ENCODE measurements around the gene EXOC6. TPM values are rescaled to one million over a fixed set of nuclear protein-coding genes. Genes with fewer than 3 reads are reported as not detected.

EXOC6 gene, protein sequence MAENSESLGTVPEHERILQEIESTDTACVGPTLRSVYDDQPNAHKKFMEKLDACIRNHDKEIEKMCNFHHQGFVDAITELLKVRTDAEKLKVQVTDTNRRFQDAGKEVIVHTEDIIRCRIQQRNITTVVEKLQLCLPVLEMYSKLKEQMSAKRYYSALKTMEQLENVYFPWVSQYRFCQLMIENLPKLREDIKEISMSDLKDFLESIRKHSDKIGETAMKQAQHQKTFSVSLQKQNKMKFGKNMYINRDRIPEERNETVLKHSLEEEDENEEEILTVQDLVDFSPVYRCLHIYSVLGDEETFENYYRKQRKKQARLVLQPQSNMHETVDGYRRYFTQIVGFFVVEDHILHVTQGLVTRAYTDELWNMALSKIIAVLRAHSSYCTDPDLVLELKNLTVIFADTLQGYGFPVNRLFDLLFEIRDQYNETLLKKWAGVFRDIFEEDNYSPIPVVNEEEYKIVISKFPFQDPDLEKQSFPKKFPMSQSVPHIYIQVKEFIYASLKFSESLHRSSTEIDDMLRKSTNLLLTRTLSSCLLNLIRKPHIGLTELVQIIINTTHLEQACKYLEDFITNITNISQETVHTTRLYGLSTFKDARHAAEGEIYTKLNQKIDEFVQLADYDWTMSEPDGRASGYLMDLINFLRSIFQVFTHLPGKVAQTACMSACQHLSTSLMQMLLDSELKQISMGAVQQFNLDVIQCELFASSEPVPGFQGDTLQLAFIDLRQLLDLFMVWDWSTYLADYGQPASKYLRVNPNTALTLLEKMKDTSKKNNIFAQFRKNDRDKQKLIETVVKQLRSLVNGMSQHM
- 20.3 TPM for polyA plus RNA-seq
- long read RNA-seq, donor 1, partial matches to known transcripts = 0 of 3 reads
- long read RNA-seq, donor 1, other reads (novel, unspliced or antisense) = 0 of 3 reads
- long read RNA-seq, donor 2, partial matches to known transcripts = 0 of 4 reads
- long read RNA-seq, donor 2, other reads (novel, unspliced or antisense) = 0 of 4 reads
- long read RNA-seq, donor 3 = 0 reads
- long read RNA-seq, donor 4 = 0 reads
- long read RNA-seq, donor 5, partial matches to known transcripts = 0 of 1 reads
- long read RNA-seq, donor 5, other reads (novel, unspliced or antisense) = 0 of 1 reads
- long read RNA-seq, donor 6, partial matches to known transcripts = 0 of 1 reads
- long read RNA-seq, donor 6, other reads (novel, unspliced or antisense) = 0 of 1 reads
- long read RNA-seq, donor 7, partial matches to known transcripts = 0 of 1 reads
- long read RNA-seq, donor 7, other reads (novel, unspliced or antisense) = 0 of 1 reads
- long read RNA-seq, donor 8, partial matches to known transcripts = 0 of 2 reads
- long read RNA-seq, donor 8, other reads (novel, unspliced or antisense) = 0 of 2 reads
- long read RNA-seq, donor 9, partial matches to known transcripts = 0 of 1 reads
- long read RNA-seq, donor 9, other reads (novel, unspliced or antisense) = 0 of 1 reads
- long read RNA-seq, donor 10, partial matches to known transcripts = 0 of 2 reads
- long read RNA-seq, donor 10, other reads (novel, unspliced or antisense) = 0 of 2 reads
- long read RNA-seq, donor 11, partial matches to known transcripts = 6 of 6 reads
- long read RNA-seq, donor 11, other reads (novel, unspliced or antisense) = 0 of 6 reads

DNA sequence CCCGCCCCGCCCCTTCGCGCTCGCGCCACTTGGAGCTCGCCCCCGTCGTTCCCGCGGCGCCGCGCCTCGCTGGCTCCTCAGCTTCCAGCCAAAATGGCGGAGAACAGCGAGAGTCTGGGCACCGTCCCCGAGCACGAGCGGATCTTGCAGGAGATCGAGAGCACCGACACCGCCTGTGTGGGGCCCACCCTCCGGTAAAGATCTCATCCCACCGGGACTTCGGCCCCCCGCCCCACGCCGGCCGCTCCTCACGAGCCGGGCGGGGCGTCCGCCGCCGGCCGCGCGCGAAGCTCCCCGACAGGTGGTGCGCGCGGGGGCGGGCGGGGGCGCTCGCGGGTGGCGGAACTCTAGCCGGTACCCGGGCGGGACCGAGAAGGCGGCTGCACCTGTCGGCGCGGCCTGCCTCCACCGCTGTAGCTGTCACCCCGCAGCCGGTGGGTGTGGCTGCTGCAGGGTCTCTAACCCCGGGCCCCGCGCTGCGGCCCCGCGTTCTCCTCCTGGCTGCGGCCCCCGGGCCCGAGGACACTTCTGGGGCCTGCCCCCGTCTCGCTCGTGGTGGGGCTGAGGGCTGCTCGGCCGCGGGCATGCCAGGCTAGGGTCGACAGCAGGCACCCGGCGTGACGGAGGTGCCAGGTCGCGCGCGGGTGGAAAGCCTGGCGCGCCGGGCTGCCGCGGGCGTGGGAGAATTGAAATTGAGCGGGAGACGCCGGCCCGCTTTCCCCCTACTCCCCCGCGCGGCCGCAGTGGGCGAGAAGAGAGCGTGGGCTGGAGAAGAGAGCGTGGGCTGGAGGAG lies at the start of gene EXOC6:
Gene EXOC6 (plus strand): TSS at position 80 of the 793 bp plus-strand sequence. CDS start 14 bp downstream, at position 94.
- H3K9me3 ChIP-seq (ENCODE audit: control insufficient read depth, low read depth, low read length) = no peaks in the 10 kb centered on the region
- H3K36me3 ChIP-seq (ENCODE audit: control insufficient read depth, insufficient read depth, low read length) = no peaks in the 10 kb centered on the region
- peak; percentile 70 to 93 for DNase-seq
- no peaks in the 10 kb centered on the region for H3K27me3 ChIP-seq (ENCODE audit: control insufficient read depth, insufficient read depth, low read length)
- H3K27ac ChIP-seq (ENCODE audit: low read length) = peak within 1 kb of the TSS; percentile 76
- peak within 1 kb of the TSS; percentile 77 for H3K4me3 ChIP-seq (ENCODE audit: low read length)
- peaks cover 2% of the 10 kb centered on the region for H3K4me1 ChIP-seq (ENCODE audit: control insufficient read depth, insufficient read depth, low read length)
- no CpG with 5 or more reads among the region's 103 CpGs for WGBS (ENCODE audit: insufficient coverage, low lambda C conversion rate)

- no peaks in the 10 kb centered on the region for H3K27me3 ChIP-seq (ENCODE audit: control insufficient read depth, insufficient read depth, low read length)
- no peak for DNase-seq
- no peak overlapping the region for H3K4me3 ChIP-seq (ENCODE audit: low read length)
- H3K4me1 ChIP-seq (ENCODE audit: control insufficient read depth, insufficient read depth, low read length) = no peaks in the 10 kb centered on the region
- WGBS (ENCODE audit: insufficient coverage, low lambda C conversion rate) = 83% methylated on average over 1 of the region's 2 CpGs
- no peak overlapping the region for H3K27ac ChIP-seq (ENCODE audit: low read length)
- no peaks in the 10 kb centered on the region for H3K9me3 ChIP-seq (ENCODE audit: control insufficient read depth, low read depth, low read length)
- no peaks in the 10 kb centered on the region for H3K36me3 ChIP-seq (ENCODE audit: control insufficient read depth, insufficient read depth, low read length)
Measured at GRCh38 chr10:92799568-92799967, 48.8 kb upstream of the EXOC6 start.

DNA sequence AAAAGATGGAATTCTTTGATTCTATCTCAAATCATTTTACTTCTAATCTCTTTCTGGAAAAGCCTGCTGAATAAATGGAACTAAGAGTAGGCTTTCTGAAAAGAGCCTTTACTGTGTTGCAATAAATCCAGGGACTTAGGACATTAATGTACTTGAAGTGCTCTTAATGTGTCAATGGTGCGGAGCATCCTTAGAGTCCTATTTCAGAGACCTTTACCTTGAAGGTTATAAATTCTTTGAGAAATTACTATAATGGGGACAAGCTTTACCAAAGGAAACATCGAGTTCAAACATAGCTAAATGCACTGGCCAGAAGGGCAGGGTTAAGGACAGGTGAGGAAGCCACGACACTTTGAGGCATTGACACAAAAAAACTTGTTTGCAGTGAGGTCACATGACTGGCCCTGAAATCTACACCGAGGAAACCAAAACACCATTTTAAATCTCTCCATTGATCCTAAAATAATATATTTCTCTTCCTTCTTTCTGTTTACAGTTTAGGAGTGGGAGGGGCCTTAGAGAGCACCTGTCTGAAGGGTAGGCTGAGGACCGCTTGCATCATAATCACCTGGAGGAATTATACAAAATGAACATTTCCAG lies 48.1 kb upstream of the EXOC6 start:
- no peak for DNase-seq
- no peaks in the 10 kb centered on the region for H3K27me3 ChIP-seq (ENCODE audit: control insufficient read depth, insufficient read depth, low read length)
- no peaks in the 10 kb centered on the region for H3K36me3 ChIP-seq (ENCODE audit: control insufficient read depth, insufficient read depth, low read length)
- H3K4me3 ChIP-seq (ENCODE audit: low read length) = no peak overlapping the region
- WGBS (ENCODE audit: insufficient coverage, low lambda C conversion rate) = 100% methylated on average over 1 of the region's 5 CpGs
- no peak overlapping the region for H3K27ac ChIP-seq (ENCODE audit: low read length)
- no peaks in the 10 kb centered on the region for H3K4me1 ChIP-seq (ENCODE audit: control insufficient read depth, insufficient read depth, low read length)
- H3K9me3 ChIP-seq (ENCODE audit: control insufficient read depth, low read depth, low read length) = no peaks in the 10 kb centered on the region

DNA sequence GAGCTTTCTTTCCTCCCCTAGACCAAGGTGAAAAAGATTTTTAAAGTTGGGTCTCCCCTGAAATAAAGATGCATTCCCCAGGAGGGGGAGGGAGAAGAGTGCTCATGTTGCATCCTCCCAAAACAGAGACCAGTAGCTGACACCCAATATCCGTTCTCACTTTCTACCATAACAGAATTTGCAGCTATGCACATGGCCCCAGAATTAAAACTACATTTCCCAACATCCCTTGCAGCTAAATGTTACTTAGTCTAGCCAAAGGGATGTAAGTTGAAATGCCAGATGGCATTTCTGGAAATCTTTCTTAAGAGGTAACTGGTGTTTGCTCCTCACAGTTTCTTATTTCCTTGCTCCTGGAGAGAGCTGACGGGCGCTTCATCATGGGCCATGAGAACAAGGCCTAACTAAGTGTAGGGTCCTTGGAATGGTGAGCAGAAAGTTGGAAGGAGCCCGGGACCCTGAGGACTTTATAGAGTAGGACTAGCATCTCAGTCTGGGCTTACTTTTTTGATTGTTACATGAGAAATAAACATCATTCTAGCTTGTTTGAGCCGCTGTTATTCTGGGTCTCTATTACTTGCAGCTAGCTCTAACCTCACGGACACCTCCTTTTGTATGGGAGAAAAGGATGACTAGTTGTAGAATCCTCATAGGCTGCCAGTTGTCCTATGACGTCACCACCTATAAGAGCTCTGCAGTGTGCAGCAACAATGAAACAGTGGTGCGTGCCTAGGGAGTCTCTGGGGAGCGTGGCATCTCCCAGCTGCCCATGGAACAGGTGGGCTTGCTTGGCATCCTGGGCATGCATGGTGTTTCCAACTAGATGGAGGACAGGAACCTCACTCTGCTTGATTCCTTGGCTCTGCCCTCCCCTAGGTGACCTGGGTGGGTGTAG lies 46.1 kb upstream of the EXOC6 start:
- Histone ChIP-seq H3K36me3 (ENCODE audit: control insufficient read depth, insufficient read depth, low read length) (no peaks in the 10 kb centered on the region), H3K4me3 (ENCODE audit: low read length) (no peak overlapping the region), H3K27ac (ENCODE audit: low read length) (no peak overlapping the region), H3K9me3 (ENCODE audit: control insufficient read depth, low read depth, low read length) (no peaks in the 10 kb centered on the region), H3K4me1 (ENCODE audit: control insufficient read depth, insufficient read depth, low read length) (no peaks in the 10 kb centered on the region), H3K27me3 (ENCODE audit: control insufficient read depth, insufficient read depth, low read length) (no peaks in the 10 kb centered on the region)
- WGBS (ENCODE audit: insufficient coverage, low lambda C conversion rate) = no CpG with 5 or more reads among the region's 9 CpGs
- DNase-seq = no peak

DNA sequence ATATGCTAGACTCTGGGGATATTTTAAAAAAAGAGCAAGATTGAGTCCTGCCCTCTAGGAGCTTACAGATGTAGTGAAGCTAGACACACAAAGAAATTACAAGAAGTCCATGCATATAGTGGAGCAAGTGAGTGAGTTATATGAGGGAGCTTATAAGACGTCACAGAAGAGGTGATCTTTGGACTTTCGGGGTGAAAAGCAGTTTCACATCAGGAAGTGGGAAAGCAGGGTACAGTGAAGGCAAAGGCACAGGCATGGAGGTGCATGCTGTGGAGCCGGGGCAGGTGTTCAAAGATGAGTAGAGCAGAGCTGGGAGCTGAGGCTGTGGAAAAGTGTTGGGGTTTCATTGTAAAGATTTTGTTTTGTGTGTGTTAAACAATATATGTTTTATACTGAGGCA lies 38.5 kb upstream of the EXOC6 start:
- Histone ChIP-seq H3K9me3 (ENCODE audit: control insufficient read depth, low read depth, low read length) (no peaks in the 10 kb centered on the region), H3K4me1 (ENCODE audit: control insufficient read depth, insufficient read depth, low read length) (peaks cover 9% of the 10 kb centered on the region), H3K27me3 (ENCODE audit: control insufficient read depth, insufficient read depth, low read length) (no peaks in the 10 kb centered on the region), H3K27ac (ENCODE audit: low read length) (peak overlapping the region; percentile 45), H3K36me3 (ENCODE audit: control insufficient read depth, insufficient read depth, low read length) (no peaks in the 10 kb centered on the region), H3K4me3 (ENCODE audit: low read length) (no peak overlapping the region)
- DNase-seq = peak; percentile 84 to 93
- no CpG with 5 or more reads among the region's 3 CpGs for WGBS (ENCODE audit: insufficient coverage, low lambda C conversion rate)

GRCh38 chr10:92810934-92811532 lies 37.3 kb upstream of the EXOC6 start:
- DNase-seq = peak in 1 of 2 donors; percentile 37
- H3K36me3 ChIP-seq (ENCODE audit: control insufficient read depth, insufficient read depth, low read length) = no peaks in the 10 kb centered on the region
- no peaks in the 10 kb centered on the region for H3K27me3 ChIP-seq (ENCODE audit: control insufficient read depth, insufficient read depth, low read length)
- no peak overlapping the region for H3K4me3 ChIP-seq (ENCODE audit: low read length)
- no peak overlapping the region for H3K27ac ChIP-seq (ENCODE audit: low read length)
- H3K4me1 ChIP-seq (ENCODE audit: control insufficient read depth, insufficient read depth, low read length) = peaks cover 9% of the 10 kb centered on the region
- H3K9me3 ChIP-seq (ENCODE audit: control insufficient read depth, low read depth, low read length) = no peaks in the 10 kb centered on the region
- WGBS (ENCODE audit: insufficient coverage, low lambda C conversion rate) = 10% methylated on average over 3 of the region's 4 CpGs

- Histone ChIP-seq H3K4me1 (ENCODE audit: control insufficient read depth, insufficient read depth, low read length) (peaks cover 9% of the 10 kb centered on the region), H3K4me3 (ENCODE audit: low read length) (no peak overlapping the region), H3K9me3 (ENCODE audit: control insufficient read depth, low read depth, low read length) (no peaks in the 10 kb centered on the region), H3K36me3 (ENCODE audit: control insufficient read depth, insufficient read depth, low read length) (no peaks in the 10 kb centered on the region), H3K27me3 (ENCODE audit: control insufficient read depth, insufficient read depth, low read length) (no peaks in the 10 kb centered on the region), H3K27ac (ENCODE audit: low read length) (no peak overlapping the region)
- no CpG with 5 or more reads among the region's 1 CpG for WGBS (ENCODE audit: insufficient coverage, low lambda C conversion rate)
- no peak for DNase-seq
Measured at GRCh38 chr10:92811986-92812385, 36.3 kb upstream of the EXOC6 start.

DNA sequence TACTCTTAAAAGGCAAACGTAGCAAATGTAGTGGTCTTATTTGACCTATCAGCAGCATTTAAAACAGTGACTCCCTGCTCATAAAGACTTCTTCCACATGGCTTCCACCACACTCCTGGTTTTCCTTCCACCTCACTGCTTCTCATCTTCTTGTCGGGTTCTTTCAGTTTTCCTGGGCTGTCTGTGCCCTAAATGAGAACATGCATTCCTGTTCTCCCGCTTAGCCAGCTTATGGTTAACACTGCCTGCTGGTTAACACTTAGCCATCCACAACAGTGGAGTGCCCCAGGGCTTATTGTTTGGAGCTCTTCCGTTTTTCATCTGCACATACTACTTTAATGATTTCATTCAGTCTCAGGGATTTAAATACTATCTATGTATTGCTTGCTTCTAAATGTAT lies 34.3 kb upstream of the EXOC6 start:
- WGBS (ENCODE audit: insufficient coverage, low lambda C conversion rate) = 82% methylated on average over 2 of the region's 4 CpGs
- H3K9me3 ChIP-seq (ENCODE audit: control insufficient read depth, low read depth, low read length) = no peaks in the 10 kb centered on the region

More for the DNA sequence above, 34.3 kb upstream of the EXOC6 start:
- Histone ChIP-seq H3K36me3 (ENCODE audit: control insufficient read depth, insufficient read depth, low read length) (no peaks in the 10 kb centered on the region), H3K27me3 (ENCODE audit: control insufficient read depth, insufficient read depth, low read length) (no peaks in the 10 kb centered on the region), H3K4me3 (ENCODE audit: low read length) (no peak overlapping the region), H3K27ac (ENCODE audit: low read length) (no peak overlapping the region), H3K4me1 (ENCODE audit: control insufficient read depth, insufficient read depth, low read length) (peaks cover 9% of the 10 kb centered on the region)
- no peak for DNase-seq
